Placental pericyte (primary cell): ENCODE data around the gene UBFD1. TPM values are rescaled to one million over a fixed set of nuclear protein-coding genes. Genes with fewer than 3 reads are reported as not detected.

Experiments used
- total RNA-seq: library from RNA; depleted of rRNA; stranded (reverse); fragments of >200 nt; gene quantifications from 2 replicates; pipeline ENCODE4 v1.2.3, GENCODE V29; 2012

The UBFD1 gene, protein sequence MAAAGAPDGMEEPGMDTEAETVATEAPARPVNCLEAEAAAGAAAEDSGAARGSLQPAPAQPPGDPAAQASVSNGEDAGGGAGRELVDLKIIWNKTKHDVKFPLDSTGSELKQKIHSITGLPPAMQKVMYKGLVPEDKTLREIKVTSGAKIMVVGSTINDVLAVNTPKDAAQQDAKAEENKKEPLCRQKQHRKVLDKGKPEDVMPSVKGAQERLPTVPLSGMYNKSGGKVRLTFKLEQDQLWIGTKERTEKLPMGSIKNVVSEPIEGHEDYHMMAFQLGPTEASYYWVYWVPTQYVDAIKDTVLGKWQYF
- total RNA-seq = 56.5 and 116 TPM in 2 replicates

DNA sequence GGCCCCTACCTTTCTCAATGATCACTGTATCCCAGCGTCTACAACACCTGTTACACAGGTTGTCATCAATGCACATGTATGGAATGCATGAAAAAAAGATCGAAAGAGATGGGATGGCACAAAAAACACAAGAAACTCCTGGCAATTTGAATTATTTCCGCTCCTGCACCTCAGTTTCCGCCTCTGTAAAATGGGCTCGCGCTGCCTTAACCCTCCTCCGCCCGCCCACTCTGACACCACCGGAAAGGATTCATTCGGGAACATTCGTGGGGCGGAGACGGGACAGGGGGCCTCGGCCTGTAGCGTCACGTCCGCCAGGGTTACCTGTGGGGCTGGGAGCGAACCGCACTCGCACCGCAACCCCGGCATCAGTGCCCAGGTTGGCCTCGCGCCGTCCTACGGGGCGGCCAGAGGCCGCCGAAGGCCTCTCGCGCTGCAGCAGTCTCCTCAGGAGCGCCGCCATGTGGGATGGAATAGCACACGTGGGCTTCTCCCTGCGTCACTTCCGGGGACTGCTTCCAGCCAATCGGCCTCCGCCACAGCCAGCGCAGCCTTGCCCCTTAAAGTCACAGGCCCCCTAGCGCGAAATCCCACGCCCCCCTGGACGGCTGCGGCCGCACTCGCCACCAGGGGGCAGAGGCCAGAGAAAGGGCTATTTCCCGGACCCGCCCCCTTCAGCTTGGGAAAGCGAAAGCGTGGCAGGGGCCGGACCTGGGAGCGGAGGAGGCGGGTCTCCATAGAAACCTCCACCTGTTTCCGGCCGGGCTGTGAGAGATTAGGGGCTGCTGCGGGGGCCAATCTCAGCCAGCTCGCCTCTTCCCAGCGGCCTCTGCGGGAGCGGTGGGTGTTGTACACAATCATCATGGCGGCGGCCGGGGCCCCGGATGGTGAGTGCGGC, at the start of gene UBFD1, which contains the start of gene EARS2:
Gene UBFD1 (plus strand): TSS at position 847 of the 898 bp plus-strand sequence. CDS start 16 bp downstream, at position 863.
Gene EARS2 (minus strand): TSS at position 470 of the 898 bp plus-strand sequence. CDS start 7 bp downstream, at position 463.

DNA sequence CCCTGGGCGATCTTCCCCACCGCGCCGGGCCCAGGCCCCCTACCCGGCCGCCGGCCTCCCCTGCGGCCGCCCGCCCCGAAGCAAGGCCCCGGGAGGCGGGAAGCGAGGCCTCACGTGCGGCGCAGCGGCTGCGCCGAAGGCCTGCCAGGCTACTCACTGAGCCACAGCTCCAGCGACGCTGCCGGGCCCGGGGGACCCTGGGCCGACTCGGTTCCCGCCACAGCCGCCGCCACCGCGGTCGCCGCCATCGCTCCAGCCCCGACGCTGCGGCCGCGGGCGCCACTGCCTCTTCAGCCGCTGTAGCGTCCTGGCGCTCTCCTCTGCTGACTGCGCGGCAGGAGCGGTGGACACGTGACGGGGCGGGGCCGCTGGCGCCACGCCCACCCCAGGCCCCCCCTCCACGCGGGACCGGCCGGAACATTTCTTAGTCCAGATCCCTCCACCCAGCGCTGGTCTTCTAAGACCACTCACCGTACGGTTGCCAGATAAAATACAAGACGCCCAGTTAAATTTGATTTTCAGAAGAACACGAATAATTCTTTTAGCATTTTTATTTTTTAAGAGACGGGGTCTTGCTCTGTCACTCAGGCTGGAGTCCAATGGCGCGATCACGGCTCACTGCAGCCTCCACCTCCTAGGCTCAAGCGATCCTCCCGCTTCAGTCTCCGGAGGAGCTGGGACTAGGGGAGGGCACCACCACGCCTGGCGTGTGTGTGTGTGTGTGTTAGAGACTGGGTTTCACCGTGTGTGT, 47.2 kb upstream of the UBFD1 start, which contains the start of gene GGA2:
Gene GGA2 (minus strand): TSS at position 331 of the 751 bp plus-strand sequence. CDS start 83 bp downstream, at position 248.

DNA sequence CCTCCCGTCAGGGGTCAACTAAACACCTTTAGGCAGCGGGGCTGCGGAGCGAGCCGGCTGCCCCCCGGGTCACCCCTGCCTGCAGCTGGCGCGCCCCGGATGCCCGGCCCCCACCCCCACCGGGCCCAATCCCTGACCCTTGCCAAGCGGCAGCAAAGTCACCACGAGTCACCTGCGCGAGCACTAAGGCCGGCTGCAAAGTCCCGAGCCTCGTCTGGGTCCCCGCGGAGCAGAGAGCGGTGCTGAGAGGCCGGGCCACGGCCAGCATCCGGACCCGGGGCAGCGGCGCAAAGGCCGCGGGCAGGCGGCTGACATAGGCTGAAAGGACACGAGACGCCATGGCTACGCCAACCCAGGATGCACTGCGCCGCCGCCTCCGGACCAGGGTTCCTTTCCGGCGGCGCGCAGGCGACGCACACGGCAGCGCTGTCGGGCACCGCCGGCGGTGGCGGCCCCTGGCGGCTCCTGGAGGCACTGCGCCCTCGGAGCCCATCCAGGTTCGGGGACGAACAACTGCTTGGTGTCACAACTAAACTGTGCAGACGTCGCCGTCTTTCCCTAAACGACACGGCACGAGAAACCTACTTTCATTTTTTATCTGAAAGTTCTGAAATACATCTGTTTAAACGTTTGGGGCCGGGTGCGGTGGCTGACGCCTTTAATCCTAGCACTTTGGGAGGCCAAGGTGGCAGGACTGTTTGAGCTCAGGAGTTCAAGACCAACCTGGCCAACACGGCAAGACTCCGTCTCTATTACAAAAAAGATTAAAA, 38.6 kb downstream of the UBFD1 start, which contains the start of gene NDUFAB1:
Gene NDUFAB1 (minus strand): TSS at position 366 of the 770 bp plus-strand sequence. CDS start 26 bp downstream, at position 340.

Other genes with a start within 250 kb of the UBFD1 start
- gene COG7, start 104.5 kb upstream of the UBFD1 start, total RNA-seq = 17.7 and 29.8 TPM in 2 replicates
- 19.8 and 28.2 TPM in 2 replicates for gene GGA2, start 47.2 kb upstream of the UBFD1 start, total RNA-seq
- gene EARS2, start 377 bp upstream of the UBFD1 start, total RNA-seq = 48.8 and 55.3 TPM in 2 replicates
- gene NDUFAB1, start 38.6 kb downstream of the UBFD1 start, total RNA-seq = 58.4 and 92.8 TPM in 2 replicates
- gene PALB2, start 83.6 kb downstream of the UBFD1 start, total RNA-seq = 13.3 and 22.6 TPM in 2 replicates
- 51.4 and 59.7 TPM in 2 replicates for gene DCTN5, start 83.7 kb downstream of the UBFD1 start, total RNA-seq
- 2.0 and 70.7 TPM in 2 replicates for gene PLK1, start 121.2 kb downstream of the UBFD1 start, total RNA-seq
- not detected in 2 replicates for gene ERN2, start 155.5 kb downstream of the UBFD1 start, total RNA-seq
- not detected in 2 replicates for gene CHP2, start 197.3 kb downstream of the UBFD1 start, total RNA-seq